ENCODE results near the gene AMOTL1.

AMOTL1 gene

DNA sequence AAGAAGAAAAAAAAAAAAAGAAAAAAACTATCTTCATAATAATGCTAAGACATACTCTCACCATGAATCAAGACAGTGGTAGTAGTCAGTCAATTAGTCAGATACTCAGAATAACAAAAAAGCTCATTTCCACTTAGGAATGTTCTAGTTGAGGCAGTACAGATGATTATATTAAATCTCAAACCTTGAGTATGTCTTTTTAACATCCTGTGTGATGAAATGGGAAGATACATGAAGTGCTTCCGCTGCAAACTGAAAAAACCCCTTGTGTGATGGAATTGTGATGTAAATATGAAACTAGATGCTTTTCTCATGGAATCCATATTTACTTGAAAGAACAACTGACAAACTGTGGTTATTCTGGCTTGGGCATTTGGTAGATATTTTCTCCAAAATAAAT is 13.7 kb downstream of the AMOTL1 start:
- Histone ChIP-seq H4K20me1 (ENCODE audit: control insufficient read depth, insufficient read depth, low read depth, low read length) (no peaks in the 10 kb centered on the region), H3K9me3 (ENCODE audit: control insufficient read depth, insufficient read depth, low read length) (no peaks in the 10 kb centered on the region), H3K4me3 (ENCODE audit: low read length) (no peak overlapping the region), H3K79me2 (ENCODE audit: control insufficient read depth, low read length) (no peaks in the 10 kb centered on the region), H3K4me2 (ENCODE audit: low read length) (no peak overlapping the region), H3F3A (ENCODE audit: control insufficient read depth, insufficient read depth) (no peaks in the 10 kb centered on the region), H3K36me3 (ENCODE audit: control insufficient read depth, low read length) (no peaks in the 10 kb centered on the region), H3K27ac (ENCODE audit: low read depth, low read length) (no peak overlapping the region), H3K4me1 (ENCODE audit: control insufficient read depth, low read length) (no peaks in the 10 kb centered on the region), H3K27me3 (ENCODE audit: control insufficient read depth, low read length) (peaks cover 4% of the 10 kb centered on the region; the same call in 1 of the 2 replicates), H3K9me2 (replicated peaks; ENCODE audit: control insufficient read depth, low read length) (no peaks in the 10 kb centered on the region)
- no peak for TF ChIP-seq EZH2phosphoT487 (IDR thresholded peaks at IDR 0.05; ENCODE audit: borderline replicate concordance, low read length)
- TF ChIP-seq, protein P1, sequence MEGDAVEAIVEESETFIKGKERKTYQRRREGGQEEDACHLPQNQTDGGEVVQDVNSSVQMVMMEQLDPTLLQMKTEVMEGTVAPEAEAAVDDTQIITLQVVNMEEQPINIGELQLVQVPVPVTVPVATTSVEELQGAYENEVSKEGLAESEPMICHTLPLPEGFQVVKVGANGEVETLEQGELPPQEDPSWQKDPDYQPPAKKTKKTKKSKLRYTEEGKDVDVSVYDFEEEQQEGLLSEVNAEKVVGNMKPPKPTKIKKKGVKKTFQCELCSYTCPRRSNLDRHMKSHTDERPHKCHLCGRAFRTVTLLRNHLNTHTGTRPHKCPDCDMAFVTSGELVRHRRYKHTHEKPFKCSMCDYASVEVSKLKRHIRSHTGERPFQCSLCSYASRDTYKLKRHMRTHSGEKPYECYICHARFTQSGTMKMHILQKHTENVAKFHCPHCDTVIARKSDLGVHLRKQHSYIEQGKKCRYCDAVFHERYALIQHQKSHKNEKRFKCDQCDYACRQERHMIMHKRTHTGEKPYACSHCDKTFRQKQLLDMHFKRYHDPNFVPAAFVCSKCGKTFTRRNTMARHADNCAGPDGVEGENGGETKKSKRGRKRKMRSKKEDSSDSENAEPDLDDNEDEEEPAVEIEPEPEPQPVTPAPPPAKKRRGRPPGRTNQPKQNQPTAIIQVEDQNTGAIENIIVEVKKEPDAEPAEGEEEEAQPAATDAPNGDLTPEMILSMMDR (IDR thresholded peaks at IDR 0.05; ENCODE audit: low read depth, low read length, poor library complexity, severe bottlenecking): no peak

DNA sequence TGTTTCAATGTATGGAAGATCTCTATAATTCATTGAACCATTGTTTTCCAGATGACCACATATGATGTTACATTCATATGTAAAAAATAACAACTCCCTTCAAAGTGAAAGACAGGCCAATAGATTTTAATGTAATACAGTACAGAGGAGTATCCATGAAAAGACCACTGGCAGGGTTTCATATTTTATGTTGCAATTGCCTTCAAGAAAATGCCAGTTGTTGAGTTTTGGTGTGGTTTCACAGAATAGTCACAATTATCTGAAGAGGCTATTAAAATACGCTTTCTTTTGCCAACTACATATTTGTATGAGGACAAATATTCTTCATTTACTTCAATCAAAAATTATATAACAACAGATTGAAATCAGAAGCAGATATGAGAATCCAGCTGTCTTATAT is 14.3 kb downstream of the AMOTL1 start:
- Histone ChIP-seq H3K4me1 (ENCODE audit: control insufficient read depth, low read length) (no peaks in the 10 kb centered on the region), H3K9me2 (replicated peaks; ENCODE audit: control insufficient read depth, low read length) (no peaks in the 10 kb centered on the region), H3K4me2 (ENCODE audit: low read length) (no peak overlapping the region), H3K27ac (ENCODE audit: low read depth, low read length) (no peak overlapping the region), H3K27me3 (ENCODE audit: control insufficient read depth, low read length) (peaks cover 4% of the 10 kb centered on the region; the same call in 1 of the 2 replicates), H3K36me3 (ENCODE audit: control insufficient read depth, low read length) (no peaks in the 10 kb centered on the region), H3K9me3 (ENCODE audit: control insufficient read depth, insufficient read depth, low read length) (no peaks in the 10 kb centered on the region), H4K20me1 (ENCODE audit: control insufficient read depth, insufficient read depth, low read depth, low read length) (no peaks in the 10 kb centered on the region), H3K79me2 (ENCODE audit: control insufficient read depth, low read length) (no peaks in the 10 kb centered on the region), H3F3A (ENCODE audit: control insufficient read depth, insufficient read depth) (no peaks in the 10 kb centered on the region), H3K4me3 (ENCODE audit: low read length) (no peak overlapping the region)
- TF ChIP-seq, protein P1 (IDR thresholded peaks at IDR 0.05; ENCODE audit: low read depth, low read length, poor library complexity, severe bottlenecking): no peak
- TF ChIP-seq EZH2phosphoT487 (IDR thresholded peaks at IDR 0.05; ENCODE audit: borderline replicate concordance, low read length): no peak

DNA sequence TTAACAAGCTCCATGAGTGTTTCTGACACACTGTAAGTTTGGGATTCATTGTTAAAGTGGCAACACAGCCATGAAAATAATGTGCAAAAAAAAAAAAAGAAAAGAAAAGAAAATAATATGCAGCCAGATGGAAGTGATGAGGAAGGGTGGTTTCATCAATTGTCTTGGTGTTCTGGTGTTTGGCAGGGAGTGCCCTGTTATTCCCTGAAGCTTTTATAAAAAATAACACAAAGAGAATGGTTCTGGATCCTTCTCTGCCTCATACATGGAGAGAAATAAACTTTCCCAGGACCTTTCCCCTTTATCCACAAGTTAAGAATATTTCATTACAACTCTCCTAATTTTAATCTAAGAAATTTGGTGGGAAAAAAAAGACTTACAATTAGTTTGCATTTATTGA is 16.7 kb downstream of the AMOTL1 start:
- H3K4me1 ChIP-seq (ENCODE audit: control insufficient read depth, low read length): no peaks in the 10 kb centered on the region
- no peak overlapping the region for H3K4me2 ChIP-seq (ENCODE audit: low read length)
- no peaks in the 10 kb centered on the region for H3F3A ChIP-seq (ENCODE audit: control insufficient read depth, insufficient read depth)
- no peaks in the 10 kb centered on the region for H3K79me2 ChIP-seq (ENCODE audit: control insufficient read depth, low read length)
- no peaks in the 10 kb centered on the region for H4K20me1 ChIP-seq (ENCODE audit: control insufficient read depth, insufficient read depth, low read depth, low read length)
- no peaks in the 10 kb centered on the region for H3K9me3 ChIP-seq (ENCODE audit: control insufficient read depth, insufficient read depth, low read length)
- no peak for TF ChIP-seq EZH2phosphoT487 (IDR thresholded peaks at IDR 0.05; ENCODE audit: borderline replicate concordance, low read length)
- TF ChIP-seq, protein P1 (IDR thresholded peaks at IDR 0.05; ENCODE audit: low read depth, low read length, poor library complexity, severe bottlenecking): no peak
- H3K27ac ChIP-seq (ENCODE audit: low read depth, low read length): no peak overlapping the region
- H3K9me2 ChIP-seq (replicated peaks; ENCODE audit: control insufficient read depth, low read length): no peaks in the 10 kb centered on the region
- H3K4me3 ChIP-seq (ENCODE audit: low read length): no peak overlapping the region
- no peaks in the 10 kb centered on the region for H3K27me3 ChIP-seq (ENCODE audit: control insufficient read depth, low read length)
- no peaks in the 10 kb centered on the region for H3K36me3 ChIP-seq (ENCODE audit: control insufficient read depth, low read length)

DNA sequence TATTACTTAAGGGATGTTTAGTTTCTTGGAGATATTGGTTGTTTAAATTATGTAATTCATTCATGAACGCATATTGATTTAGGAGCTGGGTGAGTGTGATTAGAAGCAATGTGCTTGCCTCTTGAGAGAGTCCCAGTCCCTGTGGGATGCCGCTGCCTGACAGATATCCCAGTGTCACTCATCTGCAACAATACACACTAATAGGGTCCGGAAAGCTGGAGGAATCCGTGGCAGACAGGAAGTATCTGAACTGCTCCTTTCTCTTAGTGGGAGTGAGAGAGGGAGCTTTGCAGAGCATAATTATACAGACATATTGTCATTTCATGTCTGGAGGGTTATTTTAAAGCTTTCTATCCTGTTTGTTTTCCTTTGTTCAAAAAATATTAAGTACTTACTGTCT is 17.4 kb downstream of the AMOTL1 start:
- no peaks in the 10 kb centered on the region for H3K79me2 ChIP-seq (ENCODE audit: control insufficient read depth, low read length)

More for the DNA sequence above, 17.4 kb downstream of the AMOTL1 start:
- Histone ChIP-seq H3K4me3 (ENCODE audit: low read length) (no peak overlapping the region), H3K27ac (ENCODE audit: low read depth, low read length) (no peak overlapping the region), H3K4me1 (ENCODE audit: control insufficient read depth, low read length) (no peaks in the 10 kb centered on the region), H3K9me2 (replicated peaks; ENCODE audit: control insufficient read depth, low read length) (no peaks in the 10 kb centered on the region), H3K36me3 (ENCODE audit: control insufficient read depth, low read length) (no peaks in the 10 kb centered on the region), H3K27me3 (ENCODE audit: control insufficient read depth, low read length) (no peaks in the 10 kb centered on the region), H4K20me1 (ENCODE audit: control insufficient read depth, insufficient read depth, low read depth, low read length) (no peaks in the 10 kb centered on the region), H3F3A (ENCODE audit: control insufficient read depth, insufficient read depth) (no peaks in the 10 kb centered on the region), H3K9me3 (ENCODE audit: control insufficient read depth, insufficient read depth, low read length) (no peaks in the 10 kb centered on the region), H3K4me2 (ENCODE audit: low read length) (no peak overlapping the region)
- TF ChIP-seq EZH2phosphoT487 (IDR thresholded peaks at IDR 0.05; ENCODE audit: borderline replicate concordance, low read length): no peak
- TF ChIP-seq, protein P1 (IDR thresholded peaks at IDR 0.05; ENCODE audit: low read depth, low read length, poor library complexity, severe bottlenecking): no peak

Measured in DOHH2 (cell line).